Activated CD4-positive, alpha-beta T cell treated with anti-CD3 and anti-CD28 coated beads, Interleukin-2, amount 50 U/mL, for 16 hours (primary cell): ENCODE results near the gene BBS4.
"Not testable (repeated sequence)": the region's sequence is repeated elsewhere in the genome, so short reads cannot be mapped to it uniquely, and the experiment has no call there.

ENCODE experiments used
- DNase-seq: peaks from one replicate; pipeline ENCODE4 v3.0.0-alpha.2; 2020

The BBS4 gene

DNA sequence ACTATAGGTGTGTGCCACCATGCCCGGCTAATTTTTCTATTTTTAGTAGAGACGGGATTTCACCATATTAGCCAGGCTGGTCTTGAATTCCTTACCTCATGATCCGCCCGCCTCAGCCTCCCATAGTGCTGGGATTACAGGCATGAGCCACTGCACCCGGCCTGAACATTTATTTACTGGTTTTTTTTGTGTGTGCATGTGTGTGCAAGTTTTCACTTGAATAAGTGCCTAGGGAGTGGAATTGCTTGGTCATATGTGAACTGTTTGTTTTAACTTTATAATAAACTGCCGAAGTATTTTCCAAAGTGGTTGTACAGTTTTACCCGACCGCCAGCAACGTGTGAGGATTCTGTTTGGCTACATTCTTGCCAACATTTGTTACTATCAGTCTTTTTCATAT lies 14.1 kb downstream of the BBS4 start:
- DNase-seq, result no peak

DNA sequence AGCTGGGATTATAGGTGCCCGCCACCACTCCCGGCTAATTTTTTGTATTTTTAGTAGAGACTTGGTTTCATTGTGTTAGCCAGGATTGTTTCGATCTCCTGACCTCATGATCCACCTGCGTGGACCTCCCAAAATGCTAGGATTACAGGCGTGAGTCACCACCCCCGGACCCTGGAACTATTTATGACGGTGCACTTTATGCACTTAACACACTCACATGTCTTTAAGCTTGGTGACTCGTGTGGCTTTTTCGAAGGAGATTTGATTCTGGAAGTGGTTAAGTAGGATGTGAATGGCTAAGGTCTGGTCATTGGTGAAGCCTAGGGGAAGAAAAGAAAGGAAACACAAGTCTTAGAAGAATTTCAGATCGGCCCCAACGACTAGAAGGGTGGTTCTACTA lies 20.3 kb downstream of the BBS4 start:
- no peak for DNase-seq

GRCh38 chr15:72708551-72709303 lies 22.7 kb downstream of the BBS4 start:
- not testable (repeated sequence) for DNase-seq

- peak; percentile 62 for DNase-seq
Observed at GRCh38 chr15:72722071-72722696, 36.2 kb downstream of the BBS4 start.

DNA sequence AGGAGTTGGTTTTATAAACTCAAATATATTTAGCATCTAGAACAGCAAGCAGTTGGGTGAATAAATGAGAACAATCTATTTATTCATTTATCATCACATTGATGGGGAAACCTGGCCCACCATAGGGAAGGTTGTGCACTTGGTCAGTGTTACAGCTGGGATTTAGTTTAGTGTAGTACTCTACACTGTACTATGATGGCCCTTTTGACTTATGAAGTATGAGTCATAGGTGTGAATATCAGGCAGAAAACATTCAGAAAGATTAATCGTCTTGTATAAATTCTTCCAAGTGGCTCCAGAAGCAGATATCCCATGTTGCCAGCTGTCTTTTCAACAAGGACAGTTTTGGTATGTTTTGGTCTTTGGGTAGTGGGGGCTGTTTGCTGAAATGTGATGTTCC lies 38.0 kb downstream of the BBS4 start:
- DNase-seq, result no peak

GRCh38 chr15:72725446-72725845 lies 39.4 kb downstream of the BBS4 start:
- DNase-seq, result no peak

DNA sequence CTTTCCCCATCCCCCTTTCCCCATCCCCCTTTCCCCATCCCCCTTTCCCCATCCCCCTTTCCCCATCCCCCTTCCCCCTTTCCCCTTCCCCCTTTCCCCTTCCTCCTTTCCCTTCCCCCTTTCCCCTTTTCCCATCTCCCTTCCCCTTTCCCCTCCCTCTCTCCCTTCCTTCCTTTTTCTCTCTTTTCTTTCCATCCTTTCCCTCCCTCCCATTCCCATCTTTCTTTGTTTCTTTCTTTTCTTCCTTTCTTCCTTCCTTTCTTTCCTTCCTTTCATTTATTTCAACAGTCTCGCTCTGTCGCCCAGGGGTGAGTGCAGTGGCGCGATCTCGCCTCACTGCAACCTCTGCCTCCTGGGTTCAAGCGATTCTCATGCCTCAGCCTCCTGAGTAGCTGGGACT lies 39.8 kb downstream of the BBS4 start:
- DNase-seq, result not testable (repeated sequence)

DNA sequence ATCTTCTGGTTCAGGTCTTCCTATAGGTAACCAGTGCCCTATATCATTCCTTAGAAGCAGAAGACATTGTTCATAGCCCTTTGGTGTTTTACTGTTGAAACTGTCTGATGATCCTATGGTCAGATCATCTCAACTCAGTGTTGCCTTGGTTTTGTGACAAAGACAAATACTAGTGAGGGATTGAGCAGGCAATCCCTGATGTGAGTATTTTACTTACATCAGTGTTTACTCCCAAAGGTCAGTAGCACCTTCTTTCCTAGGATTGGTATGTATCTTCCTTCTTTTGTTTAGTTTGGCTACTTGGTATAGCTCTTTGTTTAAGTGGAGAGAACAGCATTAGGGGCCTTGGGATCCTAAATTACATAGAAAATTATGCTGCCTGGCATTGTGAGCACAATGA lies 41.1 kb downstream of the BBS4 start:
- DNase-seq, result no peak

DNA sequence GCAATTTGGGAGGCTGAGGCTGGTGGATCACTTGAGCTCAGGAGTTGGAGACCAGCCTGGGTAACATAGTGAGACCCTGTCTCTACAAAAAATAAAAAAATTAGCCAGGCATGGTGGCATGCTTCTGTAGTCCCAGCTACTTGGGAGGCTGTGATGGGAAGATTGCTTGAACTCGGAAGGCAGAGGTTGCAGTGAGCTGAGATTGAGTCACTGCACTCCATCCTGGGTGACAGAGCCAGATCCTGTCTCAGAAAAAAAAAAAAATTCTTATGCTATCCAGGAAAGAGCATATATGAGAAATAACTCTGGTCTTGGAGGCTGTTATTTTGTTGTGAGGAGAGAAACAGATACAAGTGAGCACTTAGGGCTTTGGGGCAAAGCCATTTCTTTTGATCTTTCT lies 42.2 kb downstream of the BBS4 start:
- DNase-seq, result not testable (repeated sequence)

GRCh38 chr15:72728821-72729220 lies 42.8 kb downstream of the BBS4 start:
- no peak for DNase-seq

DNA sequence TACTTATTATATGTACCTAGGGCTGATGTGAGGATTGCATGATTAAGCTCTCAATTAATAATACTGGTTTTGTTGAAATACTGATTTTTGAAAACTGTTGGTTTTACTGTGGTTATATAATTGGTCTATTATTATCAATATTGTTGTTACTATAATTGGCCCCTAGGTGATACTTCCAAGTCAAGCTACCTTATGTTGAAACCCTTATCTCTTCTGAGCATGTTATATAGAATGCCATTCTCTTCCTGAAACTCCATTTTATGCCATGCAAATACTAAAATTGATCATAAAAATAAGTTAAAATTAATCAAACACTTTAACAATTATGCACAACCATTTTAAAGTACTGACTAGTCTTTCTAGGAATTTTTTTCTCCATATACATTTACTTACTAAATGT lies 46.1 kb downstream of the BBS4 start:
- DNase-seq, result no peak

DNA sequence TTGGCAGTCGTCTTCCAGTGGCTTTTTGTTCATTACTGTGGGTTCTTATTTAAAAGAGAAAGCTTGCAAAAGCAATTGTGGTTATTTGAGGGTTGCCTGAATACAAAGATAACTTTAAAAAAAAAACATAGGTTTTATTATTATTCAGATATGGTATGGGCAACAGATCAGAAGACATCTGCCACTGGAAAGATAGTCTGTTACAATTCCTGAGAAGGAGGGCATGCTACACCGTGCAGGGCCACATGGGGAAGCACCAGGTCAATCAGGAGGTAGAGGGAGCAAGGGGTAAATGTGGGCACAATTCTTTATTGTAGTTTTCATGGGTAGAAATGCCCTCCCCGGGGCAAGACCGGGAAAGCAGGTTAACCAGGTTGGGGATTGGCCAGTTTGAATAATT lies 46.5 kb downstream of the BBS4 start:
- no peak for DNase-seq

DNA sequence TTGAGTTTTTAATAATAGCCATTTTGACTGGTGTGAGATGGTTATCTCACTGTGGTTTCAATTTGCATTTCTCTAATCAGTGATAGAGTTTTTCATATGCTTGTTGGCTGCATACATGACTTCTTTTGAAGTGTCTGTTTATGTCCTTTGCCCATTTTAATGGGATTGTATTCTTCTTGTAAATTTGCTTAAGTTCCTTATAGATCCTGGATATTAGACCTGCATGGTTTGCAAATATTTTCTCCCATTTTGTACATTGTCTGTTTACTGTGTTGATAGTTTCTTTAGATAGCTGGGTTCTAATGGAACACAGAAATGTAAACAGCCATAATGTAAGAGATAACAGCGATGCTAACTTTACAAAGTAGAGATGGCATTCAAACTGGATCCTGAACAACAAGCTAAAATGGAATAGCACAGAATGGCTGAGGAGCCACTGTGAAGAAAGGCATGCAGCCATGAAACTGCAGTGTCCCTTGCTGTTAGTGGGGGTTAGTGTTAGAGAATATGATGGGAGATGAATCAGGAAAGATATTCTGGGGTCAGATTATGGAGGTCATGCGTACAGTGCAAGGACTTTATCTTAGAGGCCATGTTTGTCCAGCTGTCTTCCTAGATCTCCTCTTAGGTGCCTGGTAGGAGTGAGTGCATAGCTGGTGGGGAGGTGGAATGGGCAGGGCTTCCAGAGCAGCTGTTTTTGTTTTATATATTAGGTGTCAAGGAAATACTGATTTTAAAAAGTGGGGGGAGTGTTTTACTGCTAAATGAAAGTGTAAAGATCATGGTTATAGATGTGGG lies 48.1 kb downstream of the BBS4 start:
- DNase-seq, result no peak

DNA sequence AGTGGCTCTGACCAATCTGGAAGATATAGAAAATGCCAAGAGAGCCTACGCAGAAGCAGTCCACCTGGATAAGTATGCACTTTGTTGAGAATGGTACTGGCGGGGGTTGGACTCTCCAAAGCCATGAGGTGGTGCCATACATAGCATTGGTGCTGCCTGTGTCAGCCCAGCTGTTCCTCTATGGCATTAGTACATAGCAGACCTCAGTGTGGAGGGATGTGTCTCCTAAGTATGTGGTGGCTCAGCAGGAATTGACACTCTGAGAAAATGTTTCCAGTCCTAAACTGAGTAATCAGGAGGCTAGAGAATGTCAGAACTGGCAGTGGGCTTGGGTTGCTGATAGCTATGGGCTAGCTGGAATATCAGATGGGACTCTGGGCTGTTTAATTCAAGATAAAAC lies 49.1 kb downstream of the BBS4 start:
- no peak for DNase-seq

DNA sequence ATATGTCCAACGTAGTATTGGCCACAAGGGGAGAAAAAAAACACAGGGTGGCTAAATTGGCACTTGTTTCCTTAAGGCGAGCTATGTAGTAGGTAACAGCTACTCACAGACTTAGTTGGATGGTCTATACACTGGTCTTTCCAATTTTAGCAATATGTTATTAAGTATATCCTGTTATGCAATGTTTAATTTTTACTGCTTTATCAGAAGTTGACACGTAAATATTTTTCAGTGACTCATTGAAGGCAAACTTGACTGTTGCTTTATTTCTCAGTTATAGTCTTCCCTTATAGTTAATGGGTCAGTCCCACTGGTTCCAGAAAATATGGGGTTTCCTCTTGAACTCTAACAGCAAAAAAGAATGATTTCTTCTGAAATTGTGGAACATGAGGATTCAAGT lies 51.1 kb downstream of the BBS4 start:
- DNase-seq, result no peak

DNA sequence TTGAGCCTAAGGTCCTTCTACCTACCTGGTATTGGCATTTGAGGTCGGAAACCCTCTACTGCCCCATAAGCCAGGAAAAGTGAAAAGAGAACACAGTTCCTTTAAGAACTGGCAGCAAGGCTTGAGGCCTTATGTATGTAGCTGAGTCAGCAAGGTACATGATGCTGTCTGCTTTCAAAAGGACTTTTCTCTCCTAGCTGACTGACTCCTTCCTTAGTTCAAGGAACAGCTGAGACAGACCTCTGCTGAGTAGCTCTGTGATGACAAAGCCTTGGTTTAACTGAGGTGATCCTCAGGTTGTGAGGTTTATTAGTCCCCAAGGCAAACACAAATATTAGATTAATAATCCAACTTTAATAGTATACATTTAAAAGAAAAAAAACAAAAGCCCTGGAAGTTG lies 51.7 kb downstream of the BBS4 start:
- DNase-seq, result no peak

GRCh38 chr15:72740219-72740618 lies 54.2 kb downstream of the BBS4 start:
- peak; percentile 71 for DNase-seq

DNA sequence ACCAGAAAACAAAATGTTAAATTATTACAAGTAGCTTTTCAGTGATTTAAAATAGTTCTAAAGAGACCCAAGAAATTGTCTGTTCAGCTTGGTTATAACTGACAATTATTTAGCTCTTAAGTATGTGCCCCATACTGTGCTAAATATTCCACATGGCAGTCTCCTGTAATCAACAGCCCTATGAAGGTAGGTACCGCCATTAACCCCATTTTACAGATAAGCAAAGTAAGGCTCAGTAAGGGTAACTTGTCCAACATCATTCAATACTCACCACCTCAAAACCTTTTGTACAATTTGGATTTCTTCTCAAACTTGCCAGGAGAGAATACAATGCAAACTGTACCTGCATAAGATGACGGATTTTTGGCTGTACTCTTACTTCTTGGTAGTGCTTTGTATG lies 63.7 kb downstream of the BBS4 start:
- no peak for DNase-seq

GRCh38 chr15:72751751-72752455 lies 65.9 kb downstream of the BBS4 start:
- DNase-seq, result no peak

GRCh38 chr15:72754096-72754495 lies 68.1 kb downstream of the BBS4 start:
- no peak for DNase-seq

DNA sequence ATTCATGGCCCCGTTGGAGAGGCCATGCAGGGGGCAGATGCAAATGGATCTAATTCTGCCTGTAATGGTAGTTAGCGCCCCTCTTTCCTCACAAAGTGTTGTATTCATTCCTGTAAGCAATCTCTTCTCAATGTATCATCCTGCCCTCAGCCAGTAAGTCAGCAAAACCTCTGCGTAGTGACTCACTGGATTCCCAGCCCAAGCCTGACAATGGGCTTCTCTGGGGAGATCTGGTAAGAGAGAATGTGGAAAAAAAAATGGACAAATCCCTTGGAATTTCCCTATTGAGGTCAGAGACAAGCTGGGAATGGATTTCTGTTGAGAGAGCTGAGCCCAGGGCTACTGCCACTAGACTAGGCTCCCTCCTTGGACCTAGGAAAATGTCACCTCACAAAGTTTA lies 72.2 kb downstream of the BBS4 start:
- DNase-seq, result no peak

GRCh38 chr15:72760590-72761260 lies 74.7 kb downstream of the BBS4 start:
- no peak for DNase-seq

GRCh38 chr15:72764656-72765055 lies 78.6 kb downstream of the BBS4 start:
- no peak for DNase-seq
